Nephron progenitor cell (in vitro differentiated cells): ENCODE data around the gene LIPF.
"Not testable (repeated sequence)": the region's sequence is repeated elsewhere in the genome, so short reads cannot be mapped to it uniquely, and the experiment has no call there.

ENCODE experiments used
- DNase-seq: peaks from one replicate; pipeline ENCODE4 v3.0.0; 2021
- H3K27ac Mint-ChIP-seq: 2 replicates; pipeline ENCODE4 v1.8.0; 2021; ENCODE audit warnings: mild to moderate bottlenecking, moderate library complexity, mixed read lengths
- H3K27me3 Mint-ChIP-seq: 2 replicates; pipeline ENCODE4 v1.8.0; 2021; ENCODE audit warnings: mild to moderate bottlenecking, low read depth, mixed read lengths; ENCODE audit not compliant: poor library complexity
- H3K36me3 Mint-ChIP-seq: 2 replicates; pipeline ENCODE4 v1.8.0; 2021; ENCODE audit warnings: low read depth, mixed read lengths
- H3K4me1 Mint-ChIP-seq: 2 replicates; pipeline ENCODE4 v1.8.0; 2021; ENCODE audit warnings: mixed read lengths
- H3K4me3 Mint-ChIP-seq: 2 replicates; pipeline ENCODE4 v1.8.0; 2021; ENCODE audit warnings: mild to moderate bottlenecking, moderate library complexity, mixed read lengths
- H3K9me3 Mint-ChIP-seq: 2 replicates; pipeline ENCODE4 v1.8.0; 2021; ENCODE audit warnings: mild to moderate bottlenecking, moderate library complexity, mixed read lengths
- CTCF ChIP-seq: fragments of 200-600 bp; sonication (generic); IDR thresholded peaks from 2 replicates; pipeline ENCODE4 v1.5.0; 2021; ENCODE audit warnings: antibody characterized with exemption

Gene LIPF

GRCh38 chr10:88652616-88653015 is 11.6 kb upstream of the LIPF start:
- no peak for DNase-seq
- no peaks in the 10 kb centered on the region for H3K27me3 Mint-ChIP-seq
- H3K36me3 Mint-ChIP-seq, result no peaks in the 10 kb centered on the region
- no peak overlapping the region for H3K4me3 Mint-ChIP-seq
- no peak overlapping the region for H3K27ac Mint-ChIP-seq
- H3K4me1 Mint-ChIP-seq, result no peaks in the 10 kb centered on the region
- H3K9me3 Mint-ChIP-seq, result no peaks in the 10 kb centered on the region
- TF ChIP-seq CTCF, result no peak

GRCh38 chr10:88657901-88658300 is 6.3 kb upstream of the LIPF start:
- no peak for TF ChIP-seq CTCF
- Mint-ChIP-seq H3K4me1 (no peaks in the 10 kb centered on the region), H3K27ac (no peak overlapping the region), H3K4me3 (no peak overlapping the region), H3K27me3 (peaks cover 8% of the 10 kb centered on the region), H3K9me3 (no peaks in the 10 kb centered on the region), H3K36me3 (no peaks in the 10 kb centered on the region)
- no peak for DNase-seq

GRCh38 chr10:88659725-88660597 is 4.3 kb upstream of the LIPF start:
- H3K9me3 Mint-ChIP-seq, result no peaks in the 10 kb centered on the region
- no peak overlapping the region for H3K27ac Mint-ChIP-seq
- H3K36me3 Mint-ChIP-seq, result no peaks in the 10 kb centered on the region
- no peaks in the 10 kb centered on the region for H3K4me1 Mint-ChIP-seq
- no peak for TF ChIP-seq CTCF
- H3K4me3 Mint-ChIP-seq, result no peak overlapping the region
- no peak for DNase-seq
- peaks cover 8% of the 10 kb centered on the region for H3K27me3 Mint-ChIP-seq

GRCh38 chr10:88660598-88660884 is 3.7 kb upstream of the LIPF start:
- Mint-ChIP-seq H3K4me1 (no peaks in the 10 kb centered on the region), H3K9me3 (no peaks in the 10 kb centered on the region), H3K36me3 (no peaks in the 10 kb centered on the region), H3K27me3 (peaks cover 8% of the 10 kb centered on the region), H3K27ac (no peak overlapping the region), H3K4me3 (no peak overlapping the region)
- no peak for DNase-seq
- TF ChIP-seq CTCF, result no peak

- TF ChIP-seq CTCF, result no peak
- Mint-ChIP-seq H3K36me3 (no peaks in the 10 kb centered on the region), H3K9me3 (no peaks in the 10 kb centered on the region), H3K27me3 (peaks cover 8% of the 10 kb centered on the region), H3K4me3 (no peak overlapping the region), H3K4me1 (no peaks in the 10 kb centered on the region), H3K27ac (no peak overlapping the region)
- no peak for DNase-seq
Observed at GRCh38 chr10:88661018-88661417, 3.2 kb upstream of the LIPF start.

- H3K36me3 Mint-ChIP-seq, result no peaks in the 10 kb centered on the region
- peaks cover 8% of the 10 kb centered on the region for H3K27me3 Mint-ChIP-seq
Observed at GRCh38 chr10:88661577-88661976, 2.7 kb upstream of the LIPF start.

GRCh38 chr10:88663153-88663552 is 1.1 kb upstream of the LIPF start:
- H3K27ac Mint-ChIP-seq, H3K9me3 Mint-ChIP-seq, H3K4me3 Mint-ChIP-seq, H3K36me3 Mint-ChIP-seq, DNase-seq, H3K27me3 Mint-ChIP-seq, H3K4me1 Mint-ChIP-seq: not testable (repeated sequence)

More at GRCh38 chr10:88661577-88661976, 2.7 kb upstream of the LIPF start:
- H3K4me3 Mint-ChIP-seq, result no peak overlapping the region
- DNase-seq, result no peak
- H3K9me3 Mint-ChIP-seq, result no peaks in the 10 kb centered on the region
- H3K4me1 Mint-ChIP-seq, result no peaks in the 10 kb centered on the region
- H3K27ac Mint-ChIP-seq, result no peak overlapping the region
- TF ChIP-seq CTCF, result no peak
